Mesothelial cell of epicardium (in vitro differentiated cells): ENCODE data around the gene SYK. TPM values are rescaled to one million over a fixed set of nuclear protein-coding genes. Genes with fewer than 3 reads are reported as not detected.
"Not testable (repeated sequence)": the region's sequence is repeated elsewhere in the genome, so short reads cannot be mapped to it uniquely, and the experiment has no call there.

Experiments
- DNase-seq, 2 experiments: peaks; one replicate each; pipeline ENCODE4 v3.0.0; 2021; ENCODE audit warnings: low spot score in 2 of 2; ENCODE audit not compliant: unreplicated experiment in 2 of 2
- H3K27ac Mint-ChIP-seq: 2 replicates; pipeline ENCODE4 v1.8.0; 2021; ENCODE audit warnings: mixed read lengths
- H3K27me3 Mint-ChIP-seq: 2 replicates; pipeline ENCODE4 v1.8.0; 2021; ENCODE audit warnings: low read depth, mixed read lengths
- H3K36me3 Mint-ChIP-seq: 2 replicates; pipeline ENCODE4 v1.8.0; 2021; ENCODE audit warnings: mixed read lengths
- H3K4me1 Mint-ChIP-seq: 2 replicates; pipeline ENCODE4 v1.8.0; 2021; ENCODE audit warnings: mixed read lengths
- H3K4me3 Mint-ChIP-seq: 2 replicates; pipeline ENCODE4 v1.8.0; 2021; ENCODE audit warnings: mild to moderate bottlenecking, moderate library complexity, mixed read lengths
- H3K9me3 Mint-ChIP-seq: 2 replicates; pipeline ENCODE4 v1.8.0; 2021; ENCODE audit warnings: mixed read lengths
- CTCF ChIP-seq: fragments of 200-600 bp; sonication (generic); IDR thresholded peaks from one replicate; pipeline ENCODE4 v1.5.0; 2021; ENCODE audit warnings: antibody characterized with exemption; ENCODE audit not compliant: unreplicated experiment
- total RNA-seq: library from RNA; stranded (reverse); gene quantifications from 3 replicates; pipeline ENCODE4 v1.2.1, GENCODE V29; 2021

Gene SYK
- total RNA-seq, 1 donor from 2014 or later: 3.8 TPM

- Mint-ChIP-seq H3K27me3 (no peaks in the 10 kb centered on the region), H3K4me3 (no peak overlapping the region), H3K4me1 (peaks cover 8% of the 10 kb centered on the region), H3K9me3 (peaks cover 16% of the 10 kb centered on the region), H3K36me3 (peaks cover 4% of the 10 kb centered on the region), H3K27ac (no peak overlapping the region)
- DNase-seq: no peak
- TF ChIP-seq CTCF: no peak
Observed at GRCh38 chr9:90881648-90882047, 80.0 kb downstream of the SYK start.

GRCh38 chr9:90882991-90883600 lies 81.5 kb downstream of the SYK start:
- Mint-ChIP-seq H3K36me3 (peaks cover 4% of the 10 kb centered on the region), H3K27me3 (no peaks in the 10 kb centered on the region), H3K4me1 (peaks cover 7% of the 10 kb centered on the region), H3K9me3 (peaks cover 16% of the 10 kb centered on the region), H3K4me3 (no peak overlapping the region), H3K27ac (no peak overlapping the region)
- TF ChIP-seq CTCF: no peak
- no peak for DNase-seq

- H3K4me1 Mint-ChIP-seq: peaks cover 1% of the 10 kb centered on the region
- no peak for DNase-seq
- no peak overlapping the region for H3K27ac Mint-ChIP-seq
- H3K27me3 Mint-ChIP-seq: no peaks in the 10 kb centered on the region
- peaks cover 4% of the 10 kb centered on the region for H3K36me3 Mint-ChIP-seq
- no peak for TF ChIP-seq CTCF
- H3K9me3 Mint-ChIP-seq: peaks cover 16% of the 10 kb centered on the region
- no peak overlapping the region for H3K4me3 Mint-ChIP-seq
Observed at GRCh38 chr9:90883661-90884060, 82.0 kb downstream of the SYK start.

GRCh38 chr9:90884178-90884577 lies 82.6 kb downstream of the SYK start:
- peaks cover 4% of the 10 kb centered on the region for H3K36me3 Mint-ChIP-seq
- H3K27ac Mint-ChIP-seq: no peak overlapping the region
- no peaks in the 10 kb centered on the region for H3K4me1 Mint-ChIP-seq
- H3K27me3 Mint-ChIP-seq: no peaks in the 10 kb centered on the region
- H3K4me3 Mint-ChIP-seq: no peak overlapping the region
- TF ChIP-seq CTCF: no peak
- no peak for DNase-seq
- peaks cover 16% of the 10 kb centered on the region for H3K9me3 Mint-ChIP-seq

GRCh38 chr9:90886868-90887267 lies 85.2 kb downstream of the SYK start:
- H3K36me3 Mint-ChIP-seq: not testable (repeated sequence)

GRCh38 chr9:90888941-90889340 lies 87.3 kb downstream of the SYK start:
- H3K4me3 Mint-ChIP-seq: no peak overlapping the region
- DNase-seq: peak in 1 of 2 experiments; percentile 3
- peaks cover 4% of the 10 kb centered on the region for H3K36me3 Mint-ChIP-seq
- H3K27ac Mint-ChIP-seq: no peak overlapping the region
- peaks cover 16% of the 10 kb centered on the region for H3K9me3 Mint-ChIP-seq
- H3K4me1 Mint-ChIP-seq: peaks cover 7% of the 10 kb centered on the region
- no peak for TF ChIP-seq CTCF
- no peaks in the 10 kb centered on the region for H3K27me3 Mint-ChIP-seq

More at GRCh38 chr9:90886868-90887267, 85.2 kb downstream of the SYK start:
- H3K27me3 Mint-ChIP-seq, DNase-seq, H3K4me3 Mint-ChIP-seq, H3K4me1 Mint-ChIP-seq, H3K27ac Mint-ChIP-seq: not testable (repeated sequence)
- H3K9me3 Mint-ChIP-seq: peaks cover 16% of the 10 kb centered on the region
